SIG-M5 (cell line): ENCODE results near the gene PAPSS2.
"Not testable (repeated sequence)": the region's sequence is repeated elsewhere in the genome, so short reads cannot be mapped to it uniquely, and the experiment has no call there.

ENCODE experiments used
- DNase-seq: peaks from one replicate; lab custom pipeline; 2025; lab: John Stamatoyannopoulos, UW

The PAPSS2 gene

GRCh38 chr10:87642988-87643387 lies 16.7 kb upstream of the PAPSS2 start:
- no peak for DNase-seq

- no peak for DNase-seq
Measured at GRCh38 chr10:87643920-87644319, 15.8 kb upstream of the PAPSS2 start.

GRCh38 chr10:87644500-87644899 lies 15.2 kb upstream of the PAPSS2 start:
- DNase-seq: not testable (repeated sequence)

GRCh38 chr10:87646192-87646909 lies 13.3 kb upstream of the PAPSS2 start:
- no peak for DNase-seq

GRCh38 chr10:87646935-87647334 lies 12.7 kb upstream of the PAPSS2 start:
- no peak for DNase-seq

- DNase-seq: no peak
Measured at GRCh38 chr10:87650838-87651589, 8.7 kb upstream of the PAPSS2 start.

GRCh38 chr10:87651801-87652200 lies 7.9 kb upstream of the PAPSS2 start:
- no peak for DNase-seq

- DNase-seq: no peak
Measured at GRCh38 chr10:87652261-87652660, 7.4 kb upstream of the PAPSS2 start.

GRCh38 chr10:87654212-87654611 lies 5.5 kb upstream of the PAPSS2 start:
- DNase-seq: no peak

- no peak for DNase-seq
Measured at GRCh38 chr10:87656431-87657072, 3.1 kb upstream of the PAPSS2 start.

- DNase-seq: no peak
Measured at GRCh38 chr10:87657371-87657770, 2.3 kb upstream of the PAPSS2 start.

GRCh38 chr10:87658321-87658795 lies 1.3 kb upstream of the PAPSS2 start:
- no peak for DNase-seq

GRCh38 chr10:87658858-87659555 lies 671 bp upstream of the PAPSS2 start:
- no peak for DNase-seq

GRCh38 chr10:87660484-87661133 lies 931 bp downstream of the PAPSS2 start:
- no peak for DNase-seq

- DNase-seq: no peak
Measured at GRCh38 chr10:87661861-87662785, 2.4 kb downstream of the PAPSS2 start.

GRCh38 chr10:87664276-87664701 lies 4.6 kb downstream of the PAPSS2 start:
- no peak for DNase-seq

GRCh38 chr10:87667493-87667892 lies 7.8 kb downstream of the PAPSS2 start:
- DNase-seq: no peak

GRCh38 chr10:87668324-87669074 lies 8.8 kb downstream of the PAPSS2 start:
- no peak for DNase-seq

- DNase-seq: no peak
Measured at GRCh38 chr10:87669752-87670151, 10.1 kb downstream of the PAPSS2 start.

- no peak for DNase-seq
Measured at GRCh38 chr10:87670586-87670985, 10.9 kb downstream of the PAPSS2 start.
